Activated CD4-positive, alpha-beta T cell treated with anti-CD3 and anti-CD28 coated beads for 36 hours (primary cell): ENCODE data around the gene DGKB. TPM values are rescaled to one million over a fixed set of nuclear protein-coding genes. Genes with fewer than 3 reads are reported as not detected.

ENCODE experiments used
- ATAC-seq: fragments of 200-7000 bp; cut with Tn5 transposase; one replicate; pipeline ENCODE4 v1.10.0; 2021; ENCODE audit warnings: mild to moderate bottlenecking, moderate library complexity
- CTCF ChIA-PET: fragments of 350-600 bp; sonication (Branson Sonifier 250); formaldehyde crosslinking; loops from one replicate; lab custom pipeline; 2021; ENCODE audit warnings: antibody characterized with exemption; lab: Charles Lee
- POLR2A ChIA-PET: fragments of 350-600 bp; sonication (Branson Sonifier 250); formaldehyde crosslinking; loops from one replicate; lab custom pipeline; 2021; ENCODE audit warnings: antibody characterized with exemption, inconsistent platforms; lab: Charles Lee
- DNase-seq: peaks from one replicate; pipeline ENCODE4 v3.0.0-alpha.2; 2020
- H3K27ac Mint-ChIP-seq: one replicate; pipeline ENCODE4 v1.8.0; 2021; ENCODE audit warnings: mixed read lengths
- H3K27me3 Mint-ChIP-seq: one replicate; pipeline ENCODE4 v1.8.0; 2021; ENCODE audit warnings: mixed read lengths
- H3K36me3 Mint-ChIP-seq: one replicate; pipeline ENCODE4 v1.8.0; 2021; ENCODE audit warnings: low read depth, mixed read lengths
- H3K4me1 Mint-ChIP-seq: one replicate; pipeline ENCODE4 v1.8.0; 2021; ENCODE audit warnings: mixed read lengths
- H3K4me3 Mint-ChIP-seq: one replicate; pipeline ENCODE4 v1.8.0; 2021; ENCODE audit warnings: mild to moderate bottlenecking, moderate library complexity, mixed read lengths
- H3K9me3 Mint-ChIP-seq: one replicate; pipeline ENCODE4 v1.8.0; 2021; ENCODE audit warnings: low read depth, mixed read lengths
- intact Hi-C, 2 experiments: fragments of 100-400 bp; cut with DNase I in 1 of 2; cut with micrococcal nuclease in 1 of 2; formaldehyde crosslinking; loops; one replicate each; pipeline versions ENCODE4 v1.14.2 to v1.15.1; 2022 to 2024; cut with DNase I, micrococcal nuclease
- total RNA-seq, 2 experiments: library from RNA; stranded (reverse); gene quantifications; one replicate each; pipeline ENCODE4 v1.2.3, GENCODE V29; 2021

Gene DGKB
- total RNA-seq, 2 experiments from 2014 or later = not detected

DNA sequence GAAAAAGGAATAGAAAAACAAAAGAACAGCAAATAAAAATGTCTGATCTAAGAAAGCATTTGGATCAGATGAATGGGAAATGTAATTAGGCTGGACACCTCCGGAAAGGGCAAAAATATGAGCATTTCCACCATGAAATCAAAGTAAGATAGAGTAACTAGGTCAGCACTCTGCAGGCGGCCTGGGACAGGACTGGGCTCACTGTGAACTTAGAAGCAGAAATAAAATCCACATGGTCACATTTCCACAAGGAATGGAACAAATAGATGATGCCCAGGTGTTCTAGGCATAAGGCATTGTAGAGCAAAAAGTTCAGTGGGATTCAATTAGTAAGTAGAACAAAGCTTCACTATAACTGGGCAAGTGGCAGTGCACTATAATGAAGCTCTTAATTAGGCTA, 703.2 kb downstream of the DGKB start:
- intact Hi-C loops = no loop called here

DNA sequence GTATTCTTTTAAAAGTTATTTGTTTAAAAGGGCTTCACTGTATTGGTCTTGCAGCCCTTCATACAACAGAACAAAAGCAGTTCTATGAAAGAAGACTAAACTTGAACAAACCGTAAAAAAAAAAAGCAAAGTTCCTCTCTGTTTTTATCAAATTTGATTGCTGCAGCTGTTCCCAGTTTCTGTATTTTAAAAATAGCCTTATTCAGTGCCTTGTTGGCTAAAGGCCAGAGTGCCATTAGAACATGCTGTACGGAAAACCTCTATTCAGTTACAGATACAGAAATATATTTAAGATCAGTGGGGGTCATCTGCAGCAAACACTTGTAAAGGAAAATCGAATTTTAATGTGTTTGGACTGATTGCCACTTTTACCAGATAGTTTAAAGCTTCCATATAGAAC, 705.3 kb downstream of the DGKB start:
- no peak for ATAC-seq
- ChIA-PET POLR2A (no interaction called here), CTCF (no interaction called here)
- H3K27me3 Mint-ChIP-seq = no peaks in the 10 kb centered on the region
- H3K36me3 Mint-ChIP-seq = no peaks in the 10 kb centered on the region
- no peak overlapping the region for H3K27ac Mint-ChIP-seq
- H3K4me1 Mint-ChIP-seq = no peaks in the 10 kb centered on the region
- no peak for DNase-seq
- intact Hi-C loops = no loop called here
- H3K9me3 Mint-ChIP-seq = peaks cover 3% of the 10 kb centered on the region
- no peak overlapping the region for H3K4me3 Mint-ChIP-seq

More for the DNA sequence above, 703.2 kb downstream of the DGKB start:
- POLR2A ChIA-PET = no interaction called here
- ATAC-seq (no peak), DNase-seq (no peak)
- H3K4me1 Mint-ChIP-seq = no peaks in the 10 kb centered on the region
- H3K9me3 Mint-ChIP-seq = peaks cover 3% of the 10 kb centered on the region
- no peak overlapping the region for H3K4me3 Mint-ChIP-seq
- H3K27ac Mint-ChIP-seq = no peak overlapping the region
- no peaks in the 10 kb centered on the region for H3K27me3 Mint-ChIP-seq
- CTCF ChIA-PET = no interaction called here
- H3K36me3 Mint-ChIP-seq = no peaks in the 10 kb centered on the region

DNA sequence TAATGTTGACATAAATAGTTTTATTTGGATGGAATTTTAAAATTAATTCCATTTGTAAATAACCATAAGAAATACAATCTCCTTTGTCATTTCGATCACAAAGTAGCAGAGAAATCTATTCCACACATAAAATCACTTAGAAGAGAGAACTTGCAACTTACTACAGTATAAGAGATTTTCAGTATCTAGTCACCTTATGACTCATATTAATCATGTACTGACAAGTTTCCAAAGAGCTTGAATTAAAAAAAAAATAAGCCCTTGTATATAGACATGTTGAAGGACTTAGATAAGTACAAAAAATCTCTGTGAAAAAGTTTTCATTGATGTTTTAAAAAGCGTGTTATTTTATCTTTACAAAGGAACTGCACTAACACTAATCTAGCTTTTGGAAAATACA, 706.0 kb downstream of the DGKB start:
- no peaks in the 10 kb centered on the region for H3K4me1 Mint-ChIP-seq
- ChIA-PET CTCF (no interaction called here), POLR2A (no interaction called here)
- no peaks in the 10 kb centered on the region for H3K27me3 Mint-ChIP-seq
- H3K9me3 Mint-ChIP-seq = peaks cover 3% of the 10 kb centered on the region
- DNase-seq = no peak
- no peaks in the 10 kb centered on the region for H3K36me3 Mint-ChIP-seq
- no peak for ATAC-seq
- H3K27ac Mint-ChIP-seq = no peak overlapping the region
- H3K4me3 Mint-ChIP-seq = no peak overlapping the region
- intact Hi-C loops = no loop called here

DNA sequence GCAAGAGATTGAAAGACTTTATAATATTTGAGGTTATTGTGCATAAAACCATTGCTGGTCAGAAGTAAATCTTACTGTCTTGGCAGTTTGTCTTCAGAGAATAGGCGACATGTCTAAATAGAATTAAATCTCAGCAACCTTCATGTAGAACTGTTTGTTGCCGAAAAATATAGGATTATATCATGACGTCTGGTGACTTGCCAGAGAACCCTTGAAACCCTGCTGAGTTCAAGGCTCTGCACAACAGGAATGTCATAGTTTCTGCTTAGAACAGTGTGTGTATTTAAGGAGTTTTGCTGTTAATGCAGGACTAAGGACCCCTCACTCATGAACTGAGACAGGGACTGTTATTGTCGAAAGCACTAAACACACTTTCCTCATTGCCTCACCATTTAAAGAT, 706.7 kb downstream of the DGKB start:
- intact Hi-C loops = no loop called here
- H3K36me3 Mint-ChIP-seq = no peaks in the 10 kb centered on the region
- ATAC-seq (no peak), DNase-seq (no peak)
- ChIA-PET POLR2A (no interaction called here), CTCF (no interaction called here)
- H3K27ac Mint-ChIP-seq = no peak overlapping the region
- H3K4me1 Mint-ChIP-seq = no peaks in the 10 kb centered on the region
- H3K27me3 Mint-ChIP-seq = no peaks in the 10 kb centered on the region
- H3K4me3 Mint-ChIP-seq = no peak overlapping the region
- H3K9me3 Mint-ChIP-seq = peaks cover 3% of the 10 kb centered on the region

DNA sequence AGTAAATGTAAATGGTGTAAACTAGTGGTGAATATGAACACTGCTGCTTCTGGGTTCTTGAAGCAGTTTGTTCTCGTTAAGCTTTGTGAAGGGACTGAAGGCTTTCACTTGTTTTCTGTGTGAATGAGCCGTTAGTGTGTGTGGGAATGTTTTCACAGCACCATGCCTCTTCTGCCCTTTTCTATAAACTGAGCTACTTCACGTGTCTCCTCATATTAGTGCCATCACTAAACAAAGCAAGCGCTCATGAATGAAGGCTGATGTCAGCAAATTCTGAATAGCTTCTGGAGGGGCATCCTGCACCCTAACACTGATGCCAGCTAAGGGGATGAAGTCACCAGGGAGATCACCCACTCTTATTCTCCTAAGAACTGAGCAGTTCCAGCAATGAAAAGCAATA, 707.5 kb downstream of the DGKB start:
- CTCF ChIA-PET = interaction anchor here (0.9 to 1.1 kb wide), 2 partner anchors 11 to 27 kb away, joined by 3 read pairs; no protein-coding TSS in a partner anchor
- Mint-ChIP-seq H3K27ac (no peak overlapping the region), H3K36me3 (no peaks in the 10 kb centered on the region), H3K9me3 (peaks cover 3% of the 10 kb centered on the region), H3K27me3 (no peaks in the 10 kb centered on the region), H3K4me1 (no peaks in the 10 kb centered on the region), H3K4me3 (no peak overlapping the region)
- intact Hi-C loops = no loop called here
- DNase-seq (no peak), ATAC-seq (no peak)
- POLR2A ChIA-PET = no interaction called here

DNA sequence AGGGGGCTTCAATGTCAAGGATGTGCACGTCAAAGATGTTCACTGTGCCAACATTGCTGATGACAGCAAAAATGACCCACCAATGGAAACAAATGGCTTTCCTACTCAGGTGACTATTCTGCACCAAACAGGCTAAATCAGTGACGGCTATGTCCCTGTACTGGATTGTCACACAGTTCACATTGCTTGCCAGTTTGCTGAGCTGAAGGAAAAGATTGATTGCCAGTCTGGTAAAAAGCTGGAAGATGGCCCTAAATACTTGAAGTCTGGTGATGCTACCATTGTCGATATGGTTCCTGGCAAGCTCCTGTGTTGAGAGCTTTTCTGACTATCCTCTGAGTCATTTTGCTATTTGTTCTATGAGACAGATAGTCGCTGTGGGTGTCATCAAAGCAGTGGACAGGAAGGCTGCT, 710.9 kb downstream of the DGKB start:
- peaks cover 5% of the 10 kb centered on the region for H3K9me3 Mint-ChIP-seq
- H3K4me3 Mint-ChIP-seq = no peak overlapping the region
- H3K4me1 Mint-ChIP-seq = no peaks in the 10 kb centered on the region
- POLR2A ChIA-PET = no interaction called here
- ATAC-seq (no peak), DNase-seq (no peak)
- CTCF ChIA-PET = no interaction called here
- H3K27ac Mint-ChIP-seq = no peak overlapping the region
- intact Hi-C loops = no loop called here
- no peaks in the 10 kb centered on the region for H3K36me3 Mint-ChIP-seq
- H3K27me3 Mint-ChIP-seq = no peaks in the 10 kb centered on the region

DNA sequence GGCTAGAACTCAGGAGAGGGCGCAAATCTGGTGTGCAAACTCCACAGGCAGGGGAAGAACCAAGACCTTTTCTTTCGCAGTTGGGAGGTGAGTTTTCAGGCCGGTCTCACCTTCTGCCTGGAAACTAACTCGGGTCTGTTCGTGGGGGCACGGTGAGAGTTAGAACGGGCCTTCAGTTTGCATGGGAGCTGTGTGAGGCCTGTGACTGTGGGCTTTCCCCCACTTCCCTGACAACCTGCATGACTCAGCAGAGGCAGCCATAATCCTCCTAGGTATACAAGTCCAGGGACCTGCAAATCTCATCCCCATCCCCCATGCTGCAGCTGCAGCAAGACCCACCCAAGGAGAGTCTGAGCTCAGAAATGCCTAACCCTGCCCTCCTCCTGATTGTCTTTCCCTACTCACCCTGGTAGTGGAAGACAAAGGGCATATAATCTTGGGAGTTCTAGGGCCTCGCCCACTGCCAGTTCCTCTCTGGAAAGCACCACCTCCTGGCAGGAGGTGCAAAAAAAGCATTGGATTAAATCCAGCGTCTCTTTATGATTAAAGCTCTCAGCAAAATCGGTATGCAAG, 718.2 kb downstream of the DGKB start:
- Mint-ChIP-seq H3K4me3 (no peak overlapping the region), H3K4me1 (no peaks in the 10 kb centered on the region), H3K36me3 (no peaks in the 10 kb centered on the region), H3K9me3 (peaks cover 15% of the 10 kb centered on the region), H3K27ac (no peak overlapping the region), H3K27me3 (no peaks in the 10 kb centered on the region)
- ATAC-seq (no peak), DNase-seq (no peak)
- ChIA-PET POLR2A (no interaction called here), CTCF (interaction anchor here (1.1 kb wide), 1 partner anchor 10 kb away, joined by 3 read pairs; no protein-coding TSS in a partner anchor)
- intact Hi-C loops = no loop called here

DNA sequence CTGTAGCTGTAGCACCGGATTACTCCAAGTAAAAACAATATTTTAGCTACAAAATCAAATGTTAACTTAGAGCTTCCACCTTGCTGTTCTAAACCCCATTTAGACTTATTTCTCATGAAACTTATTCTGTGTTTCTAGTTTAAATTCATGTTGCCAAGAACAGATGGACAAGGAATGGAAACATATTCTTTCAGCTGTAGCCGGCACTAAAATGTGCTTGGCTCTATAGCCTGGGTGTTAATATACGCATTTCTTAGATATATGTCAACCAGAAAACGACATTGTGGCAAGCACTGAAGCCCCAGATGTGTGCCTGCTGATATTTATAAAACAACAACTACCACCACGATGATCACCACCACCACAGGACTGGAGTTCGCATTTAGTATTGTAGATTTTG, 722.8 kb downstream of the DGKB start:
- ChIA-PET POLR2A (no interaction called here), CTCF (no interaction called here)
- Mint-ChIP-seq H3K4me3 (no peak overlapping the region), H3K36me3 (no peaks in the 10 kb centered on the region), H3K27ac (no peak overlapping the region), H3K27me3 (no peaks in the 10 kb centered on the region), H3K4me1 (no peaks in the 10 kb centered on the region), H3K9me3 (peaks cover 8% of the 10 kb centered on the region)
- intact Hi-C loops = no loop called here
- DNase-seq = no peak
- no peak for ATAC-seq

DNA sequence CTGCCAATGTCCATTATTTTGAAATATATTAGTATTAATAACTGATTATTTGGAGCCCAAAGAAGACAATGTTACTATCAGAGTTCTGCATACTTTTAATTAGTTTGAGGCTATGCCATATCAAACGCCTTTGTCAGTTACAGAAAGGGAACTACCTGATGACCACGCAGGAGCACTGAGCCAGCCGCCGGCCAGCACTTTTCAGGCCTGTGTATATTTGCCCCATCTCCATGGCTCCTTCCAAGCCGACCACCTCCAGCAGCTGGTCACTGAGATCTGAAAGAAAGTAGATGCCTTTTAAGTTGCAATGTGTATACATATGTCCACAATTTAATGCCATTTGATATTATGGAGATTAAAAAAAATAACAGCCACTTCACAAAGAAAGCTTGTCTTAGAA, 724.7 kb downstream of the DGKB start:
- Mint-ChIP-seq H3K27ac (no peak overlapping the region), H3K4me1 (no peaks in the 10 kb centered on the region), H3K36me3 (no peaks in the 10 kb centered on the region), H3K4me3 (no peak overlapping the region), H3K9me3 (peaks cover 11% of the 10 kb centered on the region), H3K27me3 (no peaks in the 10 kb centered on the region)
- intact Hi-C loops = no loop called here
- ATAC-seq = no peak
- POLR2A ChIA-PET = no interaction called here
- DNase-seq = no peak
- CTCF ChIA-PET = no interaction called here

DNA sequence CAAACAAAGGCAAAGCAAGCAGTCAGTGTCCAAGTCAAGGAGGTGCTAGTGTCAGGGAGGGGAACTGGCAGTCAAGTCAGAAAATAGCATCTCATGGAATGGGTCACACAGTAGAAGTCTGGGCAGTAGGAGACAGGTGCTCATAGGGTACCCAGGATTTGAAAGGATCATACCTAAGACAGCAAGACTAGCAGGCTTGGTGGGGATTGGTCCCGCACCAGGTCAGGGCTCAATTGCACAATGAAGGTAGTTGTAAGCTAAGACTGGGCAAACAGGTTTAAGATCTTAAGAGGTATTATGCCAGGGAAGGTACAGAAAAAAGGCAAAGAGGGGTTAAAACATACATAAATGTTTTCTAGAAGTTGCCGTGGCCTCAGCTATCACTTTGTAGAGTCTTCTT, 731.7 kb downstream of the DGKB start:
- no peaks in the 10 kb centered on the region for H3K36me3 Mint-ChIP-seq
- peaks cover 23% of the 10 kb centered on the region for H3K9me3 Mint-ChIP-seq
- ChIA-PET POLR2A (no interaction called here), CTCF (no interaction called here)
- no peak for DNase-seq
- no peak overlapping the region for H3K27ac Mint-ChIP-seq
- no peak for ATAC-seq
- H3K27me3 Mint-ChIP-seq = no peaks in the 10 kb centered on the region
- intact Hi-C loops = no loop called here
- H3K4me3 Mint-ChIP-seq = no peak overlapping the region
- no peaks in the 10 kb centered on the region for H3K4me1 Mint-ChIP-seq

DNA sequence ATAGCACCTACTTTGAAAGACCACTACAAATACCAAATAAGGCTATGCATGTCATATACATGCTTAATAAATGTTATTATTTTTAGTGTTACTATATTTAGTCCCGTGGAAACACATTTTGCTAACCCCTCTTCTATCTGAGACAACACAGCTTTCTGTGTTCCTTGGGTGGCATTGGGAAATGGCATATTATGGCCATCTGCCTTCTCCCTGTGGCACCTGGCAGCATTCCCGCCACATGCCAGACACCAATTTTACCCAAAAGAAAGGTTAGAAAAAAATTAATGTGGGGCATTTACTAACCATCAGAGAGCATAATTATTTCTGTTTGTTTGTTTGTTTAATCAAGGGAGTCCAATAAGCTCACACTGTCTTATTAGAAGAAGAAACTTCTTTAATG, 744.4 kb downstream of the DGKB start:
- POLR2A ChIA-PET = no interaction called here
- Mint-ChIP-seq H3K4me1 (no peaks in the 10 kb centered on the region), H3K9me3 (peaks cover 11% of the 10 kb centered on the region), H3K27me3 (no peaks in the 10 kb centered on the region), H3K36me3 (no peaks in the 10 kb centered on the region), H3K27ac (no peak overlapping the region), H3K4me3 (no peak overlapping the region)
- no peak for ATAC-seq
- DNase-seq = no peak
- CTCF ChIA-PET = no interaction called here
- intact Hi-C loops = no loop called here

DNA sequence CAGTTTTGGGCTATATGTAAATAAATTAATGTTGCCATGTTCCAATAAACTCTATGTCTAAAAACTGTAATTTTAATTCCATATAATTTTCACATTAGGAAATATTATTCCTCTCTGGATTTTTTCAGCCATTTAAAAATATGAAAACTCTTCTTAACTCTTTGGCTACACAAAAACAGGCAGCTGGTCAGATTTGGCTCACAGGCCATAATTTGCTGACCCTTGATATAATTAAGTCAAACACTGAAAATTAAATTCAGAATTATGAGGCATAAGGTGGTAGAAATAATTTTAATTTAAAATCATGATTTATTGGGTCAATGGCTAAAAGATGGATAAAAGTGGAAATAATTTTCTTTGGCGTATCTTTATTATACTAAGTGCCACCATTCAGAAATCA, 746.1 kb downstream of the DGKB start:
- Mint-ChIP-seq H3K4me1 (no peaks in the 10 kb centered on the region), H3K27me3 (no peaks in the 10 kb centered on the region), H3K9me3 (peaks cover 11% of the 10 kb centered on the region), H3K27ac (no peak overlapping the region), H3K4me3 (no peak overlapping the region), H3K36me3 (no peaks in the 10 kb centered on the region)
- ATAC-seq (no peak), DNase-seq (no peak)
- intact Hi-C loops = no loop called here
- ChIA-PET POLR2A (no interaction called here), CTCF (interaction anchor here (0.6 kb wide), 1 partner anchor 191 kb away, joined by 3 read pairs; no protein-coding TSS in a partner anchor)
